HG03378 (cell line): ENCODE results near the gene ATF3.
A peak's percentile ranks its signal among the peaks of the same experiment; 100 is the strongest.

Source experiments
- ATAC-seq: cut with Tn5 transposase; IDR thresholded peaks from one replicate; pipeline ENCODE4 v1.9.1; 2021; ENCODE audit warnings: mild to moderate bottlenecking, moderate library complexity; ENCODE audit not compliant: unreplicated experiment

The ATF3 gene

GRCh38 chr1:212607913-212608391, 609 bp upstream of the ATF3 start:
- peak; percentile 1 for ATAC-seq

DNA sequence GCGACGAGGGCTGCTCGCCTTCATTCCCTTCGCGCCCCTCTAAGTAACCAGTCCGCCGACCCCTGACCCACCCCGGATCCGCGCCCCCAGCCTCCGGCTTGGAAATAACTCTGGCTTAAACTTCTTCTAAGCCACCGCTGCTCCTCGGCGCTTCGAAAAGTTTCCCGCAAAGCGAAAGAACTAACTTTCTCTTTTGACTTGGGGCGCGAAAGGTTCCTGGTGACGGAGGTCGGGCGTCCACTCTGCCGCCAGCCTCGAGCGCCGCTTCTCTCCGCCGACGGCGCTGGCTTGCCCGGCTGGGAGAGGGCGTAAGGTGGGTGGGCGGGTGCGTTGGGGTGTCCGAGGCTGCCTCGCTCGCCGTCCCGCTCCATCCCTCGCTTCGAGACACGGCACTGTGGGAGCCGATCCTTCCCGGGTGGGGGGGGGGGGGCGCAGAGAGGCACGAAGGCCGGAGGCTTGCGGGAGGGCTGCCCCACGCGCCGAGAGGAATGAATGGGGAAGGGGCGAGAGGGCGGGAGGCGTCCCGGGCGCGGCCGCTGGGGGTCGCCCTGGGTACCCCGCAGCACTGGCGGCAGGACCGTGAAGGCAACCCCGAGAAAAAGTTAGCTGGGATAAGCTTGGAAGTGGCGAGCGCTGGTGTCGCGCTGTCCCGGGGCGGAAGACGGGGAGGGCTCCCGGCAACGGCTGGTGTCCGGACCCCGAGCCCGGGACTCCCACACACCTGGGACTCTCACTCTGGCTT, 569 bp downstream of the ATF3 start:
- ATAC-seq = no peak

DNA sequence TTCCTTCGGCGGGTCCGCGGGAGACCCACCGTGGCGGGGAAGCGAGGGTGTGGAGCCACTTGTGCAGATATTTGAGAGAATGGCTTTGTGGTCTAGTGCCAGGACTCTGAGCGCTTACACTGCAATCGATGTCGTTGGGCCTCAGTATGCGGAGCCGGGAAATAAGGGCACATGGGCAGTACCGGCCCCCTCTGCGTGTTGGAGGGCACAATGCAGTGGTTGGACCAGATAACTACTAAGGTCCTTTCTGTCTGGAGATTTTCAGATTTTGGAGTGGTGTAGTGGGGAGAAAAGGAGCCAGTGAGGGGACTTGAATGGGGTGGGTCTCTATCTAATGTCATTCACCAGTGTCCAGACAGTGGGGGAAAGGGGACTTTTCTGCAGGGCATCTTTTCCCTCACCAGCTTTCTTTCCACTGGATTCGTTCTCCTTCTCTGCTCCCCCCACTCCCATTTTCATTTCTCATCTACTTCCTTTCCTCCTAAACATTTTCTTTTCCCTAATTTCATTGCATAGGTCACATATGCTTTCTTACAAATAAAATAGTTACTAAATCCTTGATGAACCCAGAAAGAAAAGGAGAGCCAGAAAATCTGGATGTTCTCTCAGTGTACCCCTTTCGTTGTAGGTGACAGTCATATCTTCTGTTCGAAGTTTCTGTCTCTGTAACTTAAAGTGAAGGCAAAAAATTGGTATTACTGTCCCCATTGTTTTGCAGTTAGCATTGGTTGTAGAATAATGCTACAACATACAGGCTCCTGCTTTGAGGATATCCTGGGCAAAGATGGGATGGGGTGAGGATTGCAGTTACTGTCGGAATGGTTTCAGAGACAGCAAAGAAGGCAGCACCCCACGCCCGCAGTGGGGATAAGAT, 1.4 kb downstream of the ATF3 start:
- no peak for ATAC-seq

DNA sequence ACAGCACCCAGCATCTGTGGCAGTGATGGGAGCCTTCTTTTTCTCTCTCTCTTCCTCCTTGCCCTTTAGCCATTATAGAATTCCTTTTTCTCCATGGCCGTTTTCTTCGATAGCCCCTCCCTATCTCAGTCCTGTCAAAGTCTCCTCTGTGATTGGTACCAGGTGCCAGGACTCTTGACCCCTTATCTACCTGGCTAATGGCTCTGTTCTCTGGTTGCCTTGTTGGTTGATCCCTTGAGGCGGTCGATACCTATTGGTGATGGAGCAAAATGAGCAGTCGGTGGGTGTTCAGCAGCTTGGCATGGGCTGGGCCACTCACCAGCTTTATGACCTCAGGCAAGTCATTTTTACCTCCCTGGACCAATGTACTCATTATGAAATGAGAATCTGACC, 2.0 kb downstream of the ATF3 start:
- no peak for ATAC-seq

DNA sequence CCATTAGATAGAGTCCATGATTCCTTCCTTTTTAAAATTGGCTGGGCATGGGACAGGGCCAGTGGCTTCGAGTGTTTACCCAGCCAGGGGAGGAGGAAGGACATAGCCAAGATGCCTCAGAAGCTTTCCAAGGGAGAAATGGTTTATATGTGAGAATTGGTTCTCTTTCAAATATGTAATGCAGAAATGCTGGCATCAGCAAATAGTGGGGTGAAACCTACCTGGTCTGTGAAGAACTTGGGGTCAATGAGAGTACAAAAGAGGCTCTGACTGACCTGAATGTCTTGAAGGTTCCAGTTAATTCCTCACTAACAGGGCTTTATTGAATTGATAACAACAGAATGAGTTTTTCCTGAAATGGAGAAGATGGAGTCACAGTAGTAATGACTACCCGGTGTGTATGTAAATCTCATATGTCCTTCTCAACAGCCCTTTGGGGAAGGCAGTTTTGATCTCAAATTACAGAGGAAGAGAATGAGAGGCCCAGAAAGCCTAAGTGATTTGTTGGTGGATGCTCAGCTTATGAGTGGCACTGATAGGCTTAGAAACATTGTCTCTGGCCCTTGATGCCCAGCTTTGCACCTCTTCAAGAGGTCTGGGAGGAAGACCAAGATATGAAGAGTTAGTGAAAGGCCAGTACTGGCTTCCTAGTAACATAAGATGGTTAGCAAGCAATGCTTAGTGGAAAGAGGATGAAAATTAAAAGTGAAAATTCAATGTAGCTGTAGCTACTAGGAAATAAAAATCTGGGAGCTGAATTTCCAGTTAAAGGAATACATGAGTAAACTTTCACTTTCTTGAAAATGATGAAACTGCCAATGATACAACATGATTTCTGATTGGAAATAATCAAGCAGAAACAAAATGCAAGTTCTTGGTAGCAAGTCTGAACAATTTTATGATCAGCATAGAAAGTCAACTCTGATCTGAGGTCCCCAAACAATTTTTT, 2.7 kb downstream of the ATF3 start:
- no peak for ATAC-seq

DNA sequence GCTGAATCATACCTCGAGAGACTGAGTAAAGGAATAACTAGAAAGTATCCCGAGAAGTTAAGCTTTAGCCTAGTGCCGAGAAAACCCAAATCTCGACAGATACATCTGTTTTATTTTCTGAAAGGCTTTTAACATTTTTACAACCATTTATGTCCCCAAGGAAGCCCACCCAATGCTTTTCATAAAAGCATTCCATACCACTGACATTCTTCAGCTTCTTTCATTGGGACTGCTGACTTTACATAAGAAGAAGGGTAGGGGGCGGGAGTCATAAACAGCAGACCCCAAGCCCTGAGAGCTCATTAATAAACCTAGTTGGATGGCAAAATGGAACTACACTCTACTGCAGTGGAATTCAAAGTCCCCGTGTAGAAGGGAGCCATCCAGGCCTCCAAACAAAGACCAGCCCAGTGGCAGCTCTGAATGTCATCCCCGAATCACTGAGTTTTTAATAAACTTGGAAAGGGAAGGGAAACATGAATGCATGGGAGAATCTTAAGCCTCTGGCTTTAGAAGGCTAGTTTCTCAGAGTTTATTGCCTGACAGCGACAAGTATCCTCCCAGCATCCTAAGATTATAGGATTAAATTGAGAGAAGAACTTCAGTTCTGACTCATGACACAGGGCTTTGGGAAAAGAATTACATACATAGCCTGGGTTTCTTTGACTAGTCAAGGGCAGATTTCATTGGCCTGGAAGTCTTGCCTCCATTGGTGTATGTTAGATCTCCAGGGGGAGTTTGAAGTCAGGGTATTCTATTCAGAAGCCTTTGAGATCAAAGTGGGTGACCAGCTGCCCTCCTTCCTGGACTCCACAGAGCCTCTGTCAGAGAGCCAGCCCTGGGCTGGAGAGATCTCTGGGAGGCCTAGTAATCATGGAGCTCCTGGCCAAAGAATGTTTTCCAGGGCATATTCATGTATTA, 3.7 kb downstream of the ATF3 start:
- no peak for ATAC-seq

- no peak for ATAC-seq
Measured at GRCh38 chr1:212613440-212614335, 5.1 kb downstream of the ATF3 start.

DNA sequence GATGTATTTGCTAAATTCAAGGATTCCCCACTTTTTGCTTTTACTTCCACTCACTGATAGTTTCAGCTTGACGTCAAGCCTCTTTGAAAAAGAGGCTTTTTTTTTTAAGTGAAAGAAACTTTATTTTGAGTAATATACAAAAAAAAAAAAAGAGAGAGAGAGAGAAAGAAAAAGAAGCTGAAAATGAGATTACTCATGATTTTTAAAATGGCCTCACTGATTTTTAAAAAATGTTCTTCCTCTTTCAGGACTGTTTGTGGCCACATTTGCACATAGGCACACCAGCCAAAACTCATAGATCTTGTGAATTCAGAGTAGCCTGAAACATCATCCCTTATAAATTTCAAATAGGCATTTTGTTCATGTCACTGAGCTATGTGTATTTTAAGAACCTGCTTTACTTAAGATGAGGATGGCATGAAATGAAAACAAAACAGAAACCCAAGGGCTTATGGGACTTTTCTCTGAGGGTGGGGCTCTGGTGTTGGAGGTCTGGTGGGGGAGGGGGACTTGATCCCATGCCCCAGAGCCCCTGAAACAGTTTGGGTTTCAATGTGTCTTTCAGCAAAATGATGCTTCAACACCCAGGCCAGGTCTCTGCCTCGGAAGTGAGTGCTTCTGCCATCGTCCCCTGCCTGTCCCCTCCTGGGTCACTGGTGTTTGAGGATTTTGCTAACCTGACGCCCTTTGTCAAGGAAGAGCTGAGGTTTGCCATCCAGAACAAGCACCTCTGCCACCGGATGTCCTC, 6.1 kb downstream of the ATF3 start:
- ATAC-seq = no peak

GRCh38 chr1:212615201-212615470, 6.6 kb downstream of the ATF3 start:
- ATAC-seq = no peak

GRCh38 chr1:212618466-212619210, 10.1 kb downstream of the ATF3 start:
- no peak for ATAC-seq

DNA sequence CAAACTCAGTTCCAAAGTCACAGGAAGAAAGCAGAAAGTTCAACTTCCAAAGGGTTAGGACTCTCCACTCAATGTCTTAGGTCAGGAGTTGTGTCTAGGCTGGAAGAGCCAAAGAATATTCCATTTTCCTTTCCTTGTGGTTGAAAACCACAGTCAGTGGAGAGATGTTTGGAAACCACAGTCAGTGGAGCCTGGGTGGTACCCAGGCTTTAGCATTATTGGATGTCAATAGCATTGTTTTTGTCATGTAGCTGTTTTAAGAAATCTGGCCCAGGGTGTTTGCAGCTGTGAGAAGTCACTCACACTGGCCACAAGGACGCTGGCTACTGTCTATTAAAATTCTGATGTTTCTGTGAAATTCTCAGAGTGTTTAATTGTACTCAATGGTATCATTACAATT, 11.7 kb downstream of the ATF3 start:
- ATAC-seq = no peak

GRCh38 chr1:212621043-212621948, 12.7 kb downstream of the ATF3 start:
- no peak for ATAC-seq

DNA sequence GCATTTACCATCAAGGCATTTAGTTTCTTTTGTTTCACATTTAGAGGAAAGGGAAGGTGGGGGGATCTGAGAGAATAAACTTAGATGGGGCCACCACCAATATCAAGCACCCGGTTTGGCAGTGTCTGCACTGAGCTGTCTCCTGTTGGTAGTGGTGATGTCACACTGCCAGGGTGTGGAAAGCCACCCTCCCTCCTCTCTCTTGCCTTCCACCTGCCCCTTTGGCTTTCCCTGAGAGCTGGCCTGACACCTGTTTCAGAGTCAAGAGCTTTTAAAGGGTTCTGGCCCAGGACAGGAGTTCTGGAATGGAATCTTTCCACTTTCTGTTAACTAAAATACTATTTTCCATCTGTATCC, 13.4 kb downstream of the ATF3 start:
- ATAC-seq = no peak

DNA sequence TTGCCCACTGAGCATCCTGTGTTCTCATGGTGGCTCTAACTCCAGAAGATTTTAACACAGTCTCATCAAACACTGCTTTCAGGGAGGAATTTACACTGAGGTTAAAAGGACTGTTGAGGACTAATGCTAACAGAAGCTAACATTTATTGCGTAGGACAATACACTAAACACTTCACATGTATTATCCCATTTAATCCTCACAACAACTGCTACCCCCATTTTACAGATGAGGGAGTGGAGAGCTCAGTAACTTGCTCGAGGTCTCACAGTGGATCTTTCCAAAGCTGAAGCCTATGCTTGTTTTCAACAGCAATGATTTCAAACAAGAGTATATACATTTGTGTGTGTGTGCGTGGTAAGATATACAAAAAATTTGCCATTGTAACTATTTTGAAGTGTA, 13.9 kb downstream of the ATF3 start:
- ATAC-seq = no peak

- ATAC-seq = no peak
Measured at GRCh38 chr1:212622906-212623305, 14.3 kb downstream of the ATF3 start.

- ATAC-seq = no peak
Measured at GRCh38 chr1:212623603-212624002, 15.0 kb downstream of the ATF3 start.

- ATAC-seq = no peak
Measured at GRCh38 chr1:212624976-212625501, 16.5 kb downstream of the ATF3 start.
